H1 (cell line): ENCODE measurements around the gene OLIG2. TPM values are rescaled to one million over a fixed set of nuclear protein-coding genes. Genes with fewer than 3 reads are reported as not detected.

Source experiments
- CTCF ChIA-PET: fragments of 300-600 bp; sonication (Branson Sonifier 250); formaldehyde crosslinking; loops from one replicate; lab custom pipeline; 2021; ENCODE audit not compliant: partially characterized antibody; lab: Charles Lee
- POLR2A ChIA-PET: fragments of 300-600 bp; sonication (Branson Sonifier 250); formaldehyde crosslinking; loops from one replicate; lab custom pipeline; 2021; ENCODE audit warnings: inconsistent platforms; ENCODE audit not compliant: partially characterized antibody; lab: Charles Lee
- DNase-seq, 2 experiments: peaks; one replicate each; pipeline versions ENCODE4 v3.0.0 to v3.0.0-alpha.2; 2010 to 2022; ENCODE audit warnings: low spot score in 2 of 2, low read depth in 1 of 2, mixed read lengths in 1 of 2
- FAIRE-seq: peaks from 2 replicates; lab custom pipeline; 2011; peaks lifted over from hg19 to GRCh38; lab: Jason Lieb, UNC
- H2AFZ ChIP-seq: 2 replicates; pipeline ENCODE4 v1.8.1; 2012; ENCODE audit warnings: low read length, inconsistent platforms
- H2AK5ac ChIP-seq: 2 replicates; pipeline ENCODE4 v1.6.1; 2013; ENCODE audit warnings: low read depth, low read length
- H2BK120ac ChIP-seq: replicated peaks from 2 replicates; pipeline ENCODE3; 2013; ENCODE audit warnings: low read depth, low read length, inconsistent platforms
- H2BK12ac ChIP-seq: 2 replicates; pipeline ENCODE4 v1.6.1; 2013; ENCODE audit warnings: low read depth, low read length
- H2BK15ac ChIP-seq: 2 replicates; pipeline ENCODE4 v1.6.1; 2013; ENCODE audit warnings: low read length
- H2BK20ac ChIP-seq: 2 replicates; pipeline ENCODE4 v1.6.1; 2013; ENCODE audit warnings: low read length
- H2BK5ac ChIP-seq: 2 replicates; pipeline ENCODE4 v1.6.1; 2013; ENCODE audit warnings: low read depth, low read length
- H3K14ac ChIP-seq: 2 replicates; pipeline ENCODE4 v1.6.1; 2013; ENCODE audit warnings: inconsistent platforms; ENCODE audit not compliant: insufficient read length
- H3K18ac ChIP-seq: 2 replicates; pipeline ENCODE4 v1.6.1; 2013; ENCODE audit warnings: low read length; ENCODE audit errors: extremely low read depth
- H3K23ac ChIP-seq: 2 replicates; pipeline ENCODE4 v1.6.1; 2013; ENCODE audit warnings: inconsistent platforms; ENCODE audit not compliant: insufficient read length
- H3K23me2 ChIP-seq: 2 replicates; pipeline ENCODE4 v1.6.1; 2013; ENCODE audit warnings: low read depth, low read length
- H3K27ac ChIP-seq: 2 replicates; pipeline ENCODE4 v1.6.1; 2011; ENCODE audit warnings: low read depth, low read length, inconsistent platforms
- H3K27me3 ChIP-seq, 4 experiments: replicated peaks in 1 of 4; 1 replicate in 1 of 4; 2 replicates in 3 of 4; pipeline versions ENCODE4 v1.6.1 to v1.8.1; 2011 to 2013; ENCODE audit warnings: low read length in 3 of 4, mild to moderate bottlenecking in 3 of 4, inconsistent platforms in 2 of 4, mixed read lengths in 2 of 4, moderate library complexity in 1 of 4; ENCODE audit not compliant: control insufficient read depth in 3 of 4, insufficient read depth in 3 of 4; ENCODE audit errors: extremely low read depth in 1 of 4
- H3K36me3 ChIP-seq, 4 experiments: 2 replicates each; pipeline versions ENCODE4 v1.6.1 to v1.8.1; 2011 to 2013; ENCODE audit warnings: mild to moderate bottlenecking in 4 of 4, low read length in 3 of 4, moderate library complexity in 2 of 4, control low read depth in 1 of 4, inconsistent platforms in 1 of 4; ENCODE audit not compliant: insufficient read depth in 4 of 4, control insufficient read depth in 2 of 4
- H3K4ac ChIP-seq: replicated peaks from 2 replicates; pipeline ENCODE3; 2013; ENCODE audit warnings: low read length, low read depth, mixed read lengths, inconsistent platforms; ENCODE audit not compliant: insufficient read length
- H3K4me1 ChIP-seq, 4 experiments: replicated peaks in 1 of 4; 1 replicate in 1 of 4; 2 replicates in 3 of 4; pipeline versions ENCODE4 v1.6.1 to v1.8.1; 2011 to 2013; ENCODE audit warnings: low read length in 3 of 4, inconsistent platforms in 2 of 4, mixed read lengths in 1 of 4; ENCODE audit not compliant: insufficient read depth in 4 of 4, control insufficient read depth in 3 of 4
- H3K4me2 ChIP-seq, 2 experiments: 2 replicates each; pipeline versions ENCODE4 v1.6.1 to v1.8.1; 2011 to 2013; ENCODE audit warnings: low read depth in 2 of 2, low read length in 2 of 2, control low read depth in 1 of 2, inconsistent platforms in 1 of 2, mild to moderate bottlenecking in 1 of 2; ENCODE audit not compliant: insufficient read depth in 1 of 2
- H3K4me3 ChIP-seq, 4 experiments: fragments of 200-600, 300-600 bp in 1 of 4; sonication (generic), shearing (Covaris generic), sonication (Bioruptor Twin) in 1 of 4; 2 replicates each; pipeline versions ENCODE4 v1.5.1 to v1.8.1; 2011 to 2016; ENCODE audit warnings: low read length in 4 of 4, low read depth in 3 of 4, control low read depth in 2 of 4, inconsistent platforms in 2 of 4, mild to moderate bottlenecking in 2 of 4, mixed read lengths in 1 of 4, moderate library complexity in 1 of 4; ENCODE audit not compliant: insufficient read depth in 2 of 4; ENCODE audit errors: extremely low read depth in 1 of 4
- H3K56ac ChIP-seq: replicated peaks from 2 replicates; pipeline ENCODE3; 2013; ENCODE audit warnings: low read depth, mild to moderate bottlenecking, mixed read lengths, low read length, inconsistent platforms; ENCODE audit not compliant: insufficient read length
- H3K79me1 ChIP-seq: 2 replicates; pipeline ENCODE4 v1.6.1; 2013; ENCODE audit warnings: low read depth, low read length, control low read depth
- H3K79me2 ChIP-seq, 2 experiments: 2 replicates each; pipeline versions ENCODE4 v1.6.1 to v1.8.1; 2012 to 2013; ENCODE audit warnings: low read length in 2 of 2, mild to moderate bottlenecking in 2 of 2, inconsistent platforms in 1 of 2; ENCODE audit not compliant: insufficient read depth in 2 of 2, control insufficient read depth in 1 of 2
- H3K9ac ChIP-seq, 4 experiments: replicated peaks in 1 of 4; 1 replicate in 1 of 4; 2 replicates in 3 of 4; pipeline versions ENCODE4 v1.6.1 to v1.8.1; 2011 to 2013; ENCODE audit warnings: low read depth in 3 of 4, low read length in 3 of 4, control low read depth in 2 of 4, mild to moderate bottlenecking in 2 of 4, moderate library complexity in 2 of 4, inconsistent platforms in 1 of 4; ENCODE audit errors: extremely low read depth in 1 of 4
- H3K9me3 ChIP-seq, 2 experiments: 2 replicates each; pipeline versions ENCODE4 v1.6.1 to v1.8.1; 2012 to 2013; ENCODE audit warnings: mild to moderate bottlenecking in 2 of 2, moderate library complexity in 2 of 2, control low read depth in 1 of 2, inconsistent platforms in 1 of 2, low read depth in 1 of 2, low read length in 1 of 2, mixed read lengths in 1 of 2; ENCODE audit not compliant: insufficient read depth in 2 of 2
- H4K20me1 ChIP-seq, 2 experiments: replicated peaks in 1 of 2; 2 replicates each; pipeline versions ENCODE3 to v1.8.1; 2011 to 2013; ENCODE audit warnings: inconsistent platforms in 2 of 2, low read length in 2 of 2, mild to moderate bottlenecking in 1 of 2; ENCODE audit not compliant: insufficient read depth in 2 of 2, control insufficient read depth in 1 of 2
- H4K5ac ChIP-seq: 2 replicates; pipeline ENCODE4 v1.6.1; 2013; ENCODE audit warnings: low read length, low read depth, mixed read lengths, inconsistent platforms; ENCODE audit not compliant: insufficient read length
- H4K8ac ChIP-seq: 2 replicates; pipeline ENCODE4 v1.8.0; 2013; ENCODE audit warnings: mild to moderate bottlenecking, moderate library complexity, low read length, inconsistent platforms; ENCODE audit not compliant: insufficient read depth; ENCODE audit errors: extremely low read depth
- H4K91ac ChIP-seq: replicated peaks from 2 replicates; pipeline ENCODE3; 2013; ENCODE audit warnings: low read length, mixed read lengths, inconsistent platforms; ENCODE audit not compliant: insufficient read length
- POLR2A ChIP-seq, 2 experiments: IDR thresholded peaks; 1 replicate in 1 of 2; 2 replicates in 1 of 2; pipeline ENCODE4 v1.6.1; 2011; ENCODE audit warnings: low read depth in 2 of 2, low read length in 2 of 2, mild to moderate bottlenecking in 2 of 2; ENCODE audit errors: control extremely low read depth in 1 of 2
- RAD21 ChIP-seq, 2 experiments: IDR thresholded peaks in 1 of 2; conservative IDR thresholded peaks in 1 of 2; 2 replicates each; pipeline ENCODE4 v1.6.1; 2011; ENCODE audit warnings: low read depth in 2 of 2, low read length in 2 of 2, improper control_type of control experiment in 1 of 2, inconsistent platforms in 1 of 2, mild to moderate bottlenecking in 1 of 2, moderate library complexity in 1 of 2
- RNF2 ChIP-seq: fragments of 200-900, 300-1000 bp; sonication (generic); IDR thresholded peaks from 2 replicates; pipeline ENCODE4 v1.7.1; 2016; ENCODE audit warnings: borderline replicate concordance, low read depth, mild to moderate bottlenecking, antibody characterized with exemption, low read length; ENCODE audit not compliant: poor library complexity, severe bottlenecking; ENCODE audit errors: missing control alignments
- SAP30 ChIP-seq: fragments of 300-600 bp; sonication (generic); IDR thresholded peaks from 2 replicates; pipeline ENCODE4 v1.7.1; 2012; ENCODE audit warnings: low read length, moderate library complexity, mild to moderate bottlenecking, inconsistent platforms; ENCODE audit not compliant: insufficient read depth, insufficient replicate concordance
- SIN3A ChIP-seq, 2 experiments: IDR thresholded peaks in 1 of 2; conservative IDR thresholded peaks in 1 of 2; 2 replicates each; pipeline ENCODE4 v1.6.1; 2011 to 2012; ENCODE audit warnings: low read length in 2 of 2, improper control_type of control experiment in 1 of 2, low read depth in 1 of 2, mild to moderate bottlenecking in 1 of 2
- WGBS, 2 experiments: shearing (Covaris generic) in 1 of 2; methylation state at CpG; one replicate each; pipeline versions ENCODE4 v1.1.6 to v1.1.7; 2013 to 2015; ENCODE audit warnings: low lambda C conversion rate in 2 of 2, mixed read lengths in 2 of 2, inconsistent platforms in 1 of 2, low coverage in 1 of 2, missing lambda C conversion rate in 1 of 2; ENCODE audit not compliant: insufficient replicate concordance in 2 of 2, insufficient coverage in 1 of 2, insufficient read length in 1 of 2; ENCODE audit errors: extremely low coverage in 1 of 2, missing lambda C conversion rate in 1 of 2; 5-methylcytosine and 5-hydroxymethylcytosine counted together
- polyA plus RNA-seq, 7 experiments: library from polyadenylated mRNA; depleted of rRNA in 3 of 7; stranded (reverse) in 5 of 7; unstranded in 2 of 7; fragments of >200 nt in 5 of 7; fragments of 200-250 nt in 2 of 7; gene quantifications; 1 replicate in 5 of 7; 2 replicates in 1 of 7; 4 replicates in 1 of 7; pipeline versions ENCODE4 v1.2.1 to v1.2.3, GENCODE V29; 2011 to 2013; ENCODE audit warnings: missing spikeins in 2 of 7, mixed read lengths in 2 of 7
- total RNA-seq: library from RNA; stranded (reverse); fragmentation: NEBNext Ultra II Directional; extraction: Animal tissue kit (Norgen Biotek cat#: 25700); gene quantifications from 2 replicates; pipeline ENCODE4 v1.2.1, GENCODE V29; 2021

The OLIG2 gene
- total and polyA plus RNA-seq, 2 of the 8 experiments (the other 6 are each of a cell fraction or from before 2014, with no cell fraction given), result 0.79 TPM; not detected in 1

DNA sequence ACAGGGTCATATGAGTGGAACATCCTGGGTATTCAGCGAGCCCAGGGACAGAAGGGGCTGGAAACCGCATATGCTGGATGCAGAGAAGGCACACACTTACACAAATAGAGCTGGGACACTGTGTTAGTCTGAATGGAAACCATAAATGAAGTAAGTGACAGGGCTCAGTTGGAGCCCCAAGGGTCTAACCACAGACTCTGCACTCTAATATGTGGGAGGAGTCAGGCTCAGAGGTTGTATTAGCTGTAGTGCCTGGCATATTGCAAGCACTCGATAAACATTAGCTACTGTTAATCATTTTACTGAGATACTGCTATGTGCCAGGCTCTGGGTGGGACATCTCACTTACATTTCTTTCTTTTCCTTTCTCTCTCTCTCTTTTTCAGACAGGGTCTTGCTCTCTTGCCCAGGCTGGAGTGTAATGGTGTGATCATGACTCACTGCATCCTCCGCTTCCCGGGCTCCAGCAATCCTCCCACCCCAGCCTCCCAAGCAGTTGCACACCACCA, 37.7 kb downstream of the OLIG2 start:
- POLR2A ChIA-PET, result no interaction called here
- DNase-seq, result no peak
- peaks cover 7 to 58% (median 45%) of the 10 kb centered on the region in 4 experiments for H3K27me3 ChIP-seq

More for the DNA sequence above, 37.7 kb downstream of the OLIG2 start:
- H3K23me2 ChIP-seq, result no peaks in the 10 kb centered on the region; the same call in 1 of the 2 replicates
- no peak overlapping the region for H2AFZ ChIP-seq
- H3K9ac ChIP-seq, result no peak overlapping the region
- H3K14ac ChIP-seq, result no peak overlapping the region
- no peaks in the 10 kb centered on the region for H3K9me3 ChIP-seq
- no peak overlapping the region for H3K23ac ChIP-seq
- H2BK15ac ChIP-seq, result no peak overlapping the region
- H2BK20ac ChIP-seq, result no peak overlapping the region; the same call in 1 of the 2 replicates
- H4K5ac ChIP-seq, result no peak overlapping the region
- H4K20me1 ChIP-seq, result no peaks in the 10 kb centered on the region
- no peak for FAIRE-seq
- H2BK5ac ChIP-seq, result no peak overlapping the region
- H3K4ac ChIP-seq, result no peak overlapping the region
- 94% methylated on average over 5 of the region's 5 CpGs; no CpG with 5 or more reads in 1 of the 2 experiments for WGBS, 2 experiments
- H4K91ac ChIP-seq, result no peak overlapping the region
- no peak for TF ChIP-seq RAD21 (IDR thresholded peaks at IDR 0.05 in 1 of 2, conservative IDR thresholded peaks at IDR 0.05 in 1 of 2; ENCODE audit: low read depth in 2 of 2, low read length in 2 of 2)
- TF ChIP-seq RNF2, result no peak
- TF ChIP-seq SAP30, result no peak
- no peak for TF ChIP-seq SIN3A (conservative IDR thresholded peaks at IDR 0.05 in 1 of 2, IDR thresholded peaks at IDR 0.05 in 1 of 2; ENCODE audit: low read depth in 1 of 2, low read length in 2 of 2)
- no peak for TF ChIP-seq POLR2A (IDR thresholded peaks at IDR 0.05; ENCODE audit: control extremely low read depth in 1 of 2, low read depth in 2 of 2, low read length in 2 of 2)
- no peak overlapping the region for H4K8ac ChIP-seq
- no peak overlapping the region for H3K27ac ChIP-seq
- no peak overlapping the region for H3K56ac ChIP-seq
- H3K4me1 ChIP-seq, result no peaks in the 10 kb centered on the region; a peak in 1 of 7 replicates
- H2AK5ac ChIP-seq, result no peak overlapping the region; the same call in 1 of the 2 replicates
- H3K79me2 ChIP-seq, result no peaks in the 10 kb centered on the region
- H3K4me3 ChIP-seq, result no peak overlapping the region
- H3K4me2 ChIP-seq, result no peak overlapping the region
- H3K18ac ChIP-seq, result no peak overlapping the region
- H2BK12ac ChIP-seq, result no peak overlapping the region
- CTCF ChIA-PET, result interaction anchor here (0.9 to 2.1 kb wide), 7 partner anchors 9 to 69 kb away, joined by 3 to 7 read pairs (median 4); no protein-coding TSS in a partner anchor
- H2BK120ac ChIP-seq, result no peak overlapping the region
- no peaks in the 10 kb centered on the region for H3K36me3 ChIP-seq
- H3K79me1 ChIP-seq, result no peaks in the 10 kb centered on the region
